HG03039 (cell line): ENCODE measurements around the gene GH2.
"Not testable (repeated sequence)": the region's sequence is repeated elsewhere in the genome, so short reads cannot be mapped to it uniquely, and the experiment has no call there.

Experiments used
- ATAC-seq: cut with Tn5 transposase; IDR thresholded peaks from one replicate; pipeline ENCODE4 v1.9.1; 2021; ENCODE audit warnings: mild to moderate bottlenecking, moderate library complexity; ENCODE audit not compliant: unreplicated experiment

GH2 gene

DNA sequence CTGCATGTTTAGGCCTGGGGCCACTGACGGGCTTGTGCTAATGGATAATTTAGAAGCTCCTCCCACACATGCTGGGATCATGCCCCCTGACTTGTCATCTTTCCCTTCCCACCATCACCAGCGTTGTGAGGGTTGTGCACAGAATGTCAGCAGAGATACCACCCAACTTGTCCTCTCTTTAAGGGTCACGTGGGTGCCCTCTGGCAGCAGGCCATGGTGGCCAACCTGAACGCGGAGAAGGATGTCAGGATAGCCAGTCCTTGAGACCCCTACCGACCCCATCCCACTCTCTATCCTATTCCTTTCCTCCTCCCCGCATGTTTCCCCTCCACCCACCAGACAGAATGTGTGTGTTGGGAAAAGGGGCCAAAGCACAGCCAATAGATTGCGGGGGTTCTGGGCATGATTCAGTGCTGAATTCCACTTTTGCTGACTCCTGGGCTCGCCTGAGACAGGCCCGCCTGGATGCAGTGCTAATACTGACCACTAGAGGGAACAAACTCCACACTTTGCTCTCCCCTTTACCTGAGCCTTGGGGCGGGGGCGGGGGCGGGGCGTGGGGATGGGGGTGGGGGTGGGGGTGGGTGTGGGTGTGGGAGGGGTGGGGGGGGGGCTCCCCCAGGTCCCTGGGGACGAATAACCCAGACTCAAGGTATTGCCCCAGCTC lies at the start of gene GH2:
Gene GH2 (minus strand): TSS at position 10 of the 667 bp plus-strand sequence. CDS start 143 bp downstream, outside the sequence.
- no peak for ATAC-seq

- ATAC-seq, result no peak
Measured at GRCh38 chr17:63930951-63931575, 49.3 kb upstream of the GH2 start.

- ATAC-seq, result no peak
Measured at GRCh38 chr17:63929860-63930766, 48.4 kb upstream of the GH2 start.

DNA sequence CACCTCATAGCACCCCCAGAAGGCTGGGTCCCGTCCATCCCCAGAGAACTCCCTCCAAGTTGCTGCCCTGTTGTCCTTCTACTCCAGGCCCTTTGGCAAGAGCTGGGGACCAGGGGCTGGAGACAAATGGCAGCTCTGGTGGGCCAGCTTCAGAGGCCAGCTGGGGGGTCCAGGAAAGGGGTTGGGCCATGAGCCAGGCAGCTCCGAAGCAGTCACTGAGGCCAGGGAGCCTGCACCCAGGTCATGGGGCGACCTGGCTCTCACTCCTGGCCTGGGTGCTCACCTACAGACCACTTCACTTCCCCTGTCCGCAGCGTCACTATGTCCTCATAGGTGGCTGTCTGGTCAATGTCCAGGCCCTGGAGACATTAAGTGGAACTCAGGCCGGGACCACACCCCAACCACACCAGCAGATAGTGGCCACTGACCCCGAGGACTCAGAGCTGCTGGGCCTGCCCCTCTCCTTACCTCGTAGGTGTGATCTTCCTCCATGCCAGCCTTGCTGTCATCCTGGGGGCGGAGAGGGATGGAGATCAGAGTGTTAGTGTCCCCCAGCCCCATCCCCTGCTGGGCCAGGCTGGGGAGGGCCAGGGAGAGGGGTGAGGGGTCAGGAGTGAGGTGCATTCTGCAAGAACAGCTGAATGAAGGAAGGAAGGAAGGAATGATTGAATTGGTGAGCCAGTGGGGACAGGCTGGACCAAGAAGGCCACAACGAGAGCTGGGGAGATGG lies 47.4 kb upstream of the GH2 start:
- ATAC-seq, result no peak

GRCh38 chr17:63928172-63928666 lies 46.5 kb upstream of the GH2 start:
- ATAC-seq, result no peak

- no peak for ATAC-seq
Measured at GRCh38 chr17:63927464-63928171, 45.9 kb upstream of the GH2 start.

DNA sequence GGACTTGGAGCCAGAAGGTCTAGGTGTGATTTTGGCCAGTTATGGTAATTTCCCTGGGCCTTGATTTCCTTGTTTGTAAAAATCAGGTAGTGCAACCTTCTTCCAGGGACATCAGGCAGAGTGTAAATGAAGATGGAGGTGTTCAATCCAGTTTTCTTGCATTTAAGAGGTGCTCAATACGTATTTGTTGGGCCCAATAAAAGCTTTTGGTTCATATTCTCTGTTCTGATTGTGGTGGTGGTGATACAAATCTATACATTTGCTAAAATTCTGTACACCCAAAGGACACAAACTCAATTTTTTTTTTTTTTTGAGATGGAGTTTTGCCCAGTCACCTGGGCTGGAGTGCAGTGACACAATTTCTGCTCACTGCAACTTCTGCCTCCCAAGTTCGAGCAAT lies 44.4 kb upstream of the GH2 start:
- no peak for ATAC-seq

- no peak for ATAC-seq
Measured at GRCh38 chr17:63925615-63926014, 43.9 kb upstream of the GH2 start.

DNA sequence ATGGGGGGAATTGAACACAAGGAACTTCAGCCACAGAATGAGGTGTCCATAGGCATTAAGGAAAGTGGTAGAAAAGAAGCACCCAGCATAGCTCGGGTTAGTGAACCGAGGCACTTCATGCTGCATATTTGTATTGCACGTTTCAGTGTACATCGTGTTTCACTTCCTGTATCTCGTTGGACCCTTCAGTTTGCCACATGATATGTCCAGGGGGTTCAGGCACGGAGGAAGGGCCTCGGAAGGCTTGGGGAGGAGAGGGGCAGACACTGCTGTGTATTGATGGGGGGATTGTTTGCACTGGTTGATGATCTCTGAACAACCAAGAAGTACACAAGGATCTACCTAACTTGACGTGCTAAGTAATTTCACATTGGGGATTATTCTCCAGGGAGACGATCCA lies 40.7 kb upstream of the GH2 start:
- ATAC-seq, result not testable (repeated sequence)

DNA sequence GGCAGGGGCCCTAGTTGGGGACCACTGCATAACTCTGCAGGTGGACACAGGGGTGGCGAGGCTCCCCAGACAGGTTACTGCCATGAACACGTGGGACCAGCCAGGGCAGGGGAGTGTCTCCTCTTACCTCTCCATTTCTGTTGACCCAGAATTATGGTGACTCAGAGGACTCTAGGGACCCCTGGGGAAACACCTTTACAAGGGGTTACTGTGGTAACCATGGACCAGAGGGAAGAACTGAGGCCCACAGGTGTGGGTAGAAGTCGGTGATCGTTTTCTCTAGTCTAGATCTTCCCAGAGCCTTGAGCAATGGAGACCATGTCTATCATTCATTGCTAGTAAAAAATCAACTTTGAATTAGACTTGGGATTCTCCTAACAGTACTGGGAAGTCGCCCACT lies 39.0 kb upstream of the GH2 start:
- ATAC-seq, result not testable (repeated sequence)

DNA sequence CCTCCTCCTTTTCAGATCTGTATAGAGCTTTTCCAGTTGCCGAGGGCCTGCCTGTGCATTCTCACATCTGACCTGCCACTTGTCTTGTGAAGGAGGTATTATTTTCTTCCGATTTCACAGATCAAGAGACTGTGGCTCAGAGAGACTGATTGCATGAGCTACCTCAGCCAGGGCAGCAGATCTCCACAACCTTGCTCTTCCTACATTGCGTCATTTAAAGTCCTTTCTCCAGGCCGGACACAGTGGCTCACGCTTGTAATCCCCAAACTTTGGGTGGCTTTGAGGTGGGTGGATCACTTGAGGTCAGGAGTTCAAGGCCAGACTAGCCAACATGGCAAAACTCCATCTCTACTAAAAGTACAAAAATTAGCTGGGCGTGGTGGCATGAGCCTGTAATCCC lies 38.3 kb upstream of the GH2 start:
- ATAC-seq, result not testable (repeated sequence)

- ATAC-seq, result peak; percentile 66
Measured at GRCh38 chr17:63919311-63919723, 37.6 kb upstream of the GH2 start.

- ATAC-seq, result not testable (repeated sequence)
Measured at GRCh38 chr17:63918789-63919305, 37.1 kb upstream of the GH2 start, which contains the start of gene GH1. Gene GH1, minus strand, starts transcription at chr17:63918839. Its CDS starts 63 bp downstream, at chr17:63918776.

GRCh38 chr17:63918305-63918704 lies 36.6 kb upstream of the GH2 start:
- no peak for ATAC-seq

- ATAC-seq, result no peak
Measured at GRCh38 chr17:63917646-63918045, 35.9 kb upstream of the GH2 start.

DNA sequence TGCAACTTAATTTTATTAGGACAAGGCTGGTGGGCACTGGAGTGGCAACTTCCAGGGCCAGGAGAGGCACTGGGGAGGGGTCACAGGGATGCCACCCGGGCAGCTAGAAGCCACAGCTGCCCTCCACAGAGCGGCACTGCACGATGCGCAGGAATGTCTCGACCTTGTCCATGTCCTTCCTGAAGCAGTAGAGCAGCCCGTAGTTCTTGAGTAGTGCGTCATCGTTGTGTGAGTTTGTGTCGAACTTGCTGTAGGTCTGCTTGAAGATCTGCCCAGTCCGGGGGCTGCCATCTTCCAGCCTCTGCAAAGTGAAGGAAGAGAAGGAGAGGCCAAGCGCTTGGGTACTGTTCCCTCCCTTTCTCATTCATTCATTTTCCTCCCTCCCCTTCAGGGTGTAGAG lies 35.5 kb upstream of the GH2 start:
- not testable (repeated sequence) for ATAC-seq

DNA sequence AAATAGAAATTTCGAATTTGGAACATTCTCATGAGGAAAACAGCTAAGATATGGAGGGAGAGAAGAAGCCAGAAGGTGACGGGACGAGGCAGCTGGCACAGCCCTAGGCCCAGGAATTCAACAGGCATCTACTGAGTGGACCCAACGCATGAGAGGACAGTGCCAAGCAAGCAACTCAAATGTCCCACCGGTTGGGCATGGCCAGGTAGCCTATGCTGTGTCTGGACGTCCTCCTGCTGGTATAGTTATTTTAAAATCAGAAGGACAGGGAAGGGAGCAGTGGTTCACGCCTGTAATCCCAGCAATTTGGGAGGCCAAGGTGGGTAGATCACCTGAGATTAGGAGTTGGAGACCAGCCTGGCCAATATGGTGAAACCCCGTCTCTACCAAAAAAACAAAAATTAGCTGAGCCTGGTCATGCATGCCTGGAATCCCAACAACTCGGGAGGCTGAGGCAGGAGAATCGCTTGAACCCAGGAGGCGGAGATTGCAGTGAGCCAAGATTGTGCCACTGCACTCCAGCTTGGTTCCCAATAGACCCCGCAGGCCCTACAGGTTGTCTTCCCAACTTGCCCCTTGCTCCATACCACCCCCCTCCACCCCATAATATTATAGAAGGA lies 34.9 kb upstream of the GH2 start:
- ATAC-seq, result no peak

- not testable (repeated sequence) for ATAC-seq
Measured at GRCh38 chr17:63915753-63916152, 34.0 kb upstream of the GH2 start.

DNA sequence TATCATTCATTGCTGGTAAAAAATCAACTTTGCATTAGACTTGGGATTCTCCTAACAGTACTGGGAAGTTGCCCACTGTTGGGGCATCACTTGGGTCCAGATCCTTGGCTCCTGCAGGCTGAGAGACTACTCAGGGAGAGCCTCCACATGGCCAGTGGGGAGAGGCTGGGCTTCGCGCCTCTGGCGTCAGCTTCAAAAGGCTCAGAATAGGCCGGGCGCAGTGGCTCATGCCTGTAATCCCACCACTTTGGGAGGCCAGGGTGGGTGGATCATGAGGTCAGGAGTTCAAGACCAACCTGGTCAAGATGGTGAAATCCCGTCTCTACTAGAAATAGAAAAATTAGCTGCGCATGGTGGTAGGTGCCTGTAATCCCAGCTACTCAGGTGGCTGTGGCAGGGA lies 32.7 kb upstream of the GH2 start:
- ATAC-seq, result no peak
